Erythroblast (primary cell): ENCODE measurements around the gene CPE.

ENCODE experiments used
- GATA1 ChIP-seq: IDR thresholded peaks from 2 replicates; pipeline ENCODE4 v1.6.1; 2011; ENCODE audit warnings: low read depth, mild to moderate bottlenecking, control low read depth, low read length, moderate library complexity
- POLR2A ChIP-seq: IDR thresholded peaks from 2 replicates; pipeline ENCODE4 v1.6.1; 2011; ENCODE audit warnings: mild to moderate bottlenecking, low read length

GRCh38 chr4:165439981-165440380 lies 61.2 kb downstream of the CPE start:
- TF ChIP-seq POLR2A = no peak
- no peak for TF ChIP-seq GATA1
